GM21367 (cell line): Measurements from ENCODE around the gene E2F8.

Experiments used
- ATAC-seq: cut with Tn5 transposase; IDR thresholded peaks from one replicate; pipeline ENCODE4 v1.9.1; 2021; ENCODE audit not compliant: unreplicated experiment

The E2F8 gene

DNA sequence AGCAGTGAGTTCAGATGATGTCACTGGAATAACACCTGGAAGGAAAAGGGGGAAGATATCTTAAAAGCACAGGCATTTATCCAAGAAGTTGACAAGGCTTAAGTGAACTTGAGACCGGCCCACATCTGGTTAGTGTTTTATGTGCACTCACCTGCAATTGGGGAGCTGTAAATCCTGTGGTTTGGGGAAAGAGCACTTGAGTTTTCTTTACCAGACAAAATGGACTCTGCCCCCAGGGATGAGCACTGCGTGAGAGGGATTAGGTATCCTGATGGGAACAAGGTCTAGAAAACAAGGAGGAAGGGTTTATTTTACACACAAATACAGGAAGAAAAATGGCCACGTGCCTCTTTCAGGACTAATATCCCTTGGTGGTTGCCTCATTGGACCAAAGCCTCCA is 15.2 kb downstream of the E2F8 start:
- no peak for ATAC-seq

- ATAC-seq, result no peak
Measured at GRCh38 chr11:19225123-19225522, 15.6 kb downstream of the E2F8 start.

DNA sequence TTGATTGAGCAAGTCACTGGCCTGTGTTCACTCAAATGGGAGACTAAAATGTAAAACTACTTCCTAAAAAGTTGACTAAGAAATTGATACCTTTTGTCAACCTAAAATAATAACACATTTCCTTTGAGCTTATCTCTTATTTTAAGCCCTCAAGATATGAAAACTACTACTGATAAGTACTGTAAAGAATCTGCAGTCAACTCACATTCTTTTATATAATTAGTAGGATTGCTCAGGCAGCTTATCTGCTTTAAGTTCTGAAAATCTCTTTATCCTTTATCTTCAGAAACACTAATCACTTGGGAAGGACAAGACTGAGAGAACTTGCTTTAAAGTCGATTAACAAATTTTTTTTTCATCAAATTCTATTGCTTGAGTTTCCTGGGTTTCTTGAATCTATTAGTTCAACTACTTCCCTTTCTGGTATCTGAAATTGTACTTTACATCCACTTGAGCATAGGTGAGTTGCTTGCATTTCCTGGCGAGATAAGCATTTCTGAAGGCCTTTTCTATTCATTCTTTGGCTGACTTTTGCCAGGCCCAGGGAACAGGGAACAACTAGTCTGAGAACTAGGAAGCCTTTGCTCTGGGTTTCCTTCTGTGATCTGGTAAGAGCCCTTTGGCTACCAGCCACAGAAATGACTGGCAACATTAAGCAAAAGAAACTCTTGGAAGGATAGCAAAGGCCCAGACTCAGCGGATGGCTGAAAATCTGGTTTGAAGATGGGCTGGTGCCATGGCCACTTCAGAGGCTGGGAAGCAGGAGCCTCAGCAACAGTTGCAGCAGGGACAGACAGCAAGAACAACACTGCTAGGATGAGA is 19.6 kb downstream of the E2F8 start:
- ATAC-seq, result no peak

GRCh38 chr11:19218786-19219460 is 21.8 kb downstream of the E2F8 start:
- ATAC-seq, result no peak

DNA sequence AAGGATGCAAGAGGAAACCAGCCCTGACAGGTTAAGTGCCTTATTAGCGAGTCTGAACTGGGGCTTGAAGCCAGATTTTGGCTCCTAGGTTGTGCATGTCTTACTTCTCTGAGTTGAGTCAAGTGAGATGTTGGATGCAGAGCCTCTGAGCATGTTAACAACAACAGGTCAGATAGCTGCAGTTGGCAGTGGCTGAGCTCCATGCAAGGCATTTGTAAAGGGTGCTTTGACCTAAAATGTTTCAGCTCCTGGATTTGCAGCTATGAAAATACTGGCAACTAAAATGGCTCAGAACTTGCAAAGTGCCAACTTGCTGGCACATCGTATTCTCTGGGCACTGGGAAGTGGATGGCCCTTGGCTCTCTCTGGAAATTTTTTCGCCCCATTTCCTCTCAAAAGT is 22.5 kb downstream of the E2F8 start:
- ATAC-seq, result no peak

- ATAC-seq, result no peak
Measured at GRCh38 chr11:19216709-19217374, 23.9 kb downstream of the E2F8 start.

DNA sequence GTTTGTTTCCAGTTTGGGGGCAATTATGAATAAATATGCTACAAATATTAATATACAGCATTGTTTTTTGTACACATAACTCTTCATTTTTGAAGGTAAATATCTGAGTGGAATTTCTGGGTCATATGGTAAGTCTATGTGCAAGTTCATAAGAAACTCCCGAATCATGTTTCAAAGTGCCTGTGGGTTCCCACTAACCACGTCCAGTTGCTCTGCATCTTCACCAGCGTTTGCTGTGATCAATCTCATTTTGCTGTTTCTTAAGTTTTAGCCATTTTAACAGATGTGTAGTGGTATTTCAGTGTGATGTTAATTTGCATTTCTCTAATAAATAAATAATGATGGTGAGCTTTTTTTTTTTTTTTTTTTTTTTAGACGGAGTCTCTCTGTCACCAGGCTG is 24.7 kb downstream of the E2F8 start:
- ATAC-seq, result no peak

DNA sequence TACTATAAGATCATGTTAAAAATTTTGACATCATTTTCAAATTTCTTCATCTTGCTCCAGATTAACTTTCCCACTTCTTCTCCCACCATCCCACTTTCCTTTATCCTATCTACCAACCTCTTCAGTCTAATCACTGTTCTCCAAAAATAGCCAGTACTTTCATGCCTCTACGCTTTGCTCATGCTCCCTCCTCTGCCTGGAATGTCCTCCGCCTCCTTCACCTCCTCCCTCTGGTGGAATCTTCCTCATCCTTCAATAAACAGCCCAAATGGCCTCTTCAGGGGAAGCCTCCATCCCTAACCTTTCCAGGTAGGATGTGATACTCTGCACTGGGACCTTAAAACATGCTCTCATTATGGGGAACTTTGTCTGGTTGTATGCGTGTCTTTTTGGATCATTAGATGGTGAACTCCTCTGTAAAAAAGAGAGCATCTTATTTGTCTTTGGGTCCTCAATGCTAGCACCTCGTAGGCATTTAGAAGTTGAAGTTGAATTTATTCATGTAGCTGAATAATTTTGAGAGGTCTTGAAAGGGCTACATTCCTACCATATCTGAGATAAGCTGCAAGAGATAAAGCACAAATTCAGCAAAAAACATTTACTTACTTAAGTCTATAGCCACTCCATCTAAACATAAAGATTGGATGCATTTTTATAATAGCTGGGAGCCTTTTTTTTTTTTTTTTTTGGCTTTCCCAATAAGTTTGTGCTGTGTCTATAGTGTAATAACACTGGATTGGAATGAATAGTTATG is 31.0 kb downstream of the E2F8 start:
- ATAC-seq, result no peak

GRCh38 chr11:19208959-19209546 is 31.7 kb downstream of the E2F8 start:
- no peak for ATAC-seq

- no peak for ATAC-seq
Measured at GRCh38 chr11:19208181-19208580, 32.6 kb downstream of the E2F8 start.

DNA sequence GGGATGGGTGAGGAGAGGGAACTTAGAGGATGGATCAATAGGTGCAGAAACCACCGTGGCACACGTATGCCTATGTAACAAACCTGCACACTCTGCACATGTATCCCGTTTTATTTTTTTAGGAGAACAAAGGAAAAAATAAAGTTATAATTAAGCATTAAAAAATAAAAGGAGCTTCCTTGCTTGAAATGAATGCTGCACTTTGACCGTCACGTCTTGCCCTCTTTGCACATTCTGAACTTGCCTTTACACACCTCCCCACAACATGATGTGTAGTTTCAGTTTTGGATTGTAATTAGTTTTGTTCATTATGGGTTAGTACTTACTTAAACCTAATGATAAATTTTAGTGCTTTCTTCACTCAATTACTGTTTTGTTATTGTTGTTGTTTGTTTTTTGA is 35.9 kb downstream of the E2F8 start:
- no peak for ATAC-seq

DNA sequence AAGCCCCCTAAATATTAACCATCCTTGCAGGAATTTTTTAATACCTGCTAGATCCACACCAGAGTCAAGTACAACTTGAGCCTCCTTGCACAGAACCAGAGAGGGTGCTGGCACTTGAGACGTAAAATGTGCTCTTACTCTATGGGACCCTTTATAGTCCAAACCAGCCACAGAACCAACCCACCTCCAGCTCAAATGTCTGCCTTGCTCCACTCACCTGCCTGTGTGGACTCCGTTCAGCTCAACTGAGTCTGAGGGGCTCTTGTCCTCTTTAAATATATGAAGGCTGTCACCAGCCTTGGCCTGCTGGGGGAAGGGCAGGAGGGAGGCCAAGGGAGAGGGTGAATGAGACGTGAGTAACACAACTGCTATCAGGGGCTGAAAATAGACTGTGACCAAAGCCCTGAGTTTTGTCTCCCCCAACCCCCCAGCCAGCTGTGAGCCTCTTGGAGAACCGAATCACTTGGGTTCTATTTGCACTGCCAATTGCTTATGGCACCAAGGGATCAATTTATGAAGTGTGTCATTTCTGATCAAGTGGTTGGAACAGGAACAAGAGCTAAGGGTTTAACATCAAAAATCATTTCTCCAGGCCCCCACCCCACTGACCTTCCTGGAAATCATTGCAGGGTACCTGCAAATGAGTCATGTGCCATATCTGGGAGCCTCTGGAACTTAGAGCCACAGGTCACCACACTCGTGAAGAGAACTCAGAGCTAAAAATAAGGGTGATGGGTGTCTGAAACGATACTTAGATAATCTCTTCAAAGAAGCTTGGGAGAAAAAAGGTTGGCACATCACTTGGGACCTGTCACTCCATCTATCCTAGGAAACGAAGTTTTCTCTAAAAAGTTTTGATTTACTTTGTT is 38.8 kb downstream of the E2F8 start, which contains the start of gene CSRP3:
Gene CSRP3 (minus strand): TSS at position 247 of the 869 bp plus-strand sequence. CDS start 9,535 bp downstream, outside the sequence.
- no peak for ATAC-seq

- ATAC-seq, result no peak
Measured at GRCh38 chr11:19200410-19201201, 40.1 kb downstream of the E2F8 start.

GRCh38 chr11:19199771-19200170 is 41.0 kb downstream of the E2F8 start:
- ATAC-seq, result no peak

DNA sequence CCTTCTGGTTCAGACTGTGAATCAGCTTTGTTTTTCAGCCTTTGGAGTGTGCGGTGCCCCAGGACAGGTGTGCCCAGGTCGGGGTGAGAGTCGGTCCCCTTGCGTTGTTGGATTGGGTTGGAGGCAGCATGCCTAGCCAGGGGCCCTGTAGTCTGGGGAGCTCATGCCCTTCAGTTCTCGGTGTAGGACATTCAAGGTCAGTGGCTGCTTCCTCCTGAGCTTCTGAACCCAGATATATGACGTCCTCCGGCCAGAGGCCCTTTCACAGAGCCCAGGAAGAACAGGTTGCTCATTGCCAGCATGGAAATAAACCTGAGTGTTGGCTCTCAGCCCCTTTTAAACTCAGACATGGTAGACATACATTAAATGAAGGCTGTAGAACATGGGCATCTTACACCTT is 41.7 kb downstream of the E2F8 start:
- ATAC-seq, result no peak

DNA sequence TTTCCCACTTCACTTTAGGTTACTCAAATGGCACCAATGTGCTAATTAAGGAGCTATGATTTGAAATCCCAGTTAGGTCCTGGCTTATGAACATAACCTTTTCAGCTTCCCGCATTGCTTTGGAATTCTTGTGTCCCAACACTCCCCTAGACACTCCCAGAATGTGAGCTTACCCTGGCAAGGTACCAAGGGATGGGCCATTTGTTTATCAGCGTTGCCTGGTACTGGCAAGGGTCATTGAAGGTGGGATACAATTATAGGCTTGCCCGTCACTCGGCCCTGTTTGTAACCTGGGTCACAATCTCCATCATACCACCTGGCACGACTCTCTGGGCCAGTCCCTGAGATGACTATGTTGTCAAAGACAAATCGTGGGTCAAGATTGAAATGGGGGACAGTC is 44.3 kb downstream of the E2F8 start:
- ATAC-seq, result no peak

DNA sequence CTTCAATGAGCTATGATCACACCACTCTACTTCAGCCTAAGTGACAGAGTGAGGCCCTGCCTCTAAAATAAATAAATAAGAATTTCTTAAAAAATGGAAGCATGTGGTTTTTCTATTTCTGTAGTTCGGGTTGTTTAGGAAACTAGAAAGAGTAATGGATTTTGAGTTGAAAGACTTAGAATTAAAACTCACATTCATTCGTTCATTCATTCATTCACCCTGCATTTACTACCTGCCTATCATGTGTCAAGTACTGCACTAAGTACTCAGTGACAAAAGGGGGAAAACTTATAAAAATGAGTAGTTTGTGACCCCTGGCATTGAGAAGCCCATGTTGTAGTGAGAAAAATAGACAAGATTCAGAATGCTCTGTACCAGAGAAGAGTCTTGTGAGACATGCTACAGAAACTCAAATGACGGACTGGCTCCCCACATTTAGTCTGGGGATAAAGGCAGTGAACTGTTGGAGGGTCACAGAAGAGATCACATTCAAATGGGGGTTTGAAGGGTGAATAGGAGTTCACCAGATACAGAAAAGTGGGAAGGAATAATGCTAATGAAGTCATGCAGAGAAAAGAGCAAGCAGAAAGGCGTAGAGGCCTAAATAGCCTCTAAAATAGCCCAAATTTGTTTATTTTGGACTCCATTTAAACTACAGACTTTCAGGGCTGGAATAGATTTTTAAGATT is 46.0 kb downstream of the E2F8 start:
- no peak for ATAC-seq

- no peak for ATAC-seq
Measured at GRCh38 chr11:19193916-19194315, 46.8 kb downstream of the E2F8 start.
